Umbilical cord (tissue), 2 donors: ENCODE data around the gene BPIFB2. TPM values are rescaled to one million over a fixed set of nuclear protein-coding genes. Genes with fewer than 3 reads are reported as not detected.
"Not testable (repeated sequence)": the region's sequence is repeated elsewhere in the genome, so short reads cannot be mapped to it uniquely, and the experiment has no call there.

Source experiments
- DNase-seq: peaks from one replicate; pipeline ENCODE4 v3.0.0-alpha.2; 2015; ENCODE audit warnings: low spot score
- total RNA-seq: library from RNA; depleted of rRNA; stranded (reverse); fragments of >200 nt; gene quantifications from one replicate; pipeline ENCODE4 v1.2.3, GENCODE V29; 2014; ENCODE audit warnings: low replicate concordance; ENCODE audit not compliant: insufficient read depth

BPIFB2 gene
- not detected for total RNA-seq

GRCh38 chr20:33007376-33008335 lies at the start of gene BPIFB2:
TSS of gene BPIFB2 (plus strand) at chr20:33007704. CDS start at chr20:33008575, 871 bp downstream.
- DNase-seq: no peak

- DNase-seq: no peak
Observed at GRCh38 chr20:32958574-32958973, 48.9 kb upstream of the BPIFB2 start.

- DNase-seq: no peak
Observed at GRCh38 chr20:32959351-32960221, 47.9 kb upstream of the BPIFB2 start.

GRCh38 chr20:32960222-32960518 lies 47.3 kb upstream of the BPIFB2 start:
- no peak for DNase-seq

GRCh38 chr20:32960849-32961731 lies 46.4 kb upstream of the BPIFB2 start:
- DNase-seq: no peak

GRCh38 chr20:32962053-32962452 lies 45.5 kb upstream of the BPIFB2 start:
- no peak for DNase-seq

GRCh38 chr20:32962646-32963045 lies 44.9 kb upstream of the BPIFB2 start:
- not testable (repeated sequence) for DNase-seq

- no peak for DNase-seq
Observed at GRCh38 chr20:32963176-32963575, 44.3 kb upstream of the BPIFB2 start.

- DNase-seq: no peak
Observed at GRCh38 chr20:32964575-32964974, 42.9 kb upstream of the BPIFB2 start.

GRCh38 chr20:32965115-32965514 lies 42.4 kb upstream of the BPIFB2 start:
- no peak for DNase-seq

- DNase-seq: no peak
Observed at GRCh38 chr20:32965581-32966373, 41.7 kb upstream of the BPIFB2 start.

- no peak for DNase-seq
Observed at GRCh38 chr20:32966382-32966781, 41.1 kb upstream of the BPIFB2 start.

GRCh38 chr20:32966881-32967781 lies 40.4 kb upstream of the BPIFB2 start:
- DNase-seq: no peak

GRCh38 chr20:32967961-32968457 lies 39.5 kb upstream of the BPIFB2 start:
- DNase-seq: no peak

GRCh38 chr20:32968478-32969241 lies 38.8 kb upstream of the BPIFB2 start:
- peak; percentile 30 for DNase-seq

GRCh38 chr20:32969356-32970114 lies 38.0 kb upstream of the BPIFB2 start:
- no peak for DNase-seq

GRCh38 chr20:32970115-32970972 lies 37.2 kb upstream of the BPIFB2 start:
- DNase-seq: no peak
